Left lung (tissue), 10 donors: ENCODE data around the gene TRAF1. TPM values are rescaled to one million over a fixed set of nuclear protein-coding genes. Genes with fewer than 3 reads are reported as not detected.

Experiments used
- ATAC-seq: fragments of 200-7000 bp; cut with Tn5 transposase; one replicate; pipeline ENCODE4 v1.9.1; 2020; ENCODE audit warnings: moderate library complexity
- DNase-seq, 4 donors: peaks; one replicate each; pipeline ENCODE4 v3.0.0-alpha.2; 2013 to 2020
- H3K27ac ChIP-seq, 2 donors: fragments of 200-600 bp; sonication (generic) in 1 of 2; one replicate each; pipeline versions ENCODE4 v1.5.0 to v1.8.0; 2020 to 2021
- H3K27me3 ChIP-seq, 2 donors: fragments of 200-600 bp; sonication (generic) in 1 of 2; one replicate each; pipeline versions ENCODE4 v1.5.0 to v1.8.0; 2020 to 2021
- H3K36me3 ChIP-seq, 2 donors: fragments of 200-600 bp; sonication (generic) in 1 of 2; one replicate each; pipeline versions ENCODE4 v1.5.0 to v1.8.0; 2020 to 2021
- H3K4me1 ChIP-seq, 2 donors: fragments of 200-600 bp; one replicate each; pipeline ENCODE4 v1.8.0; 2021
- H3K4me3 ChIP-seq, 2 donors: fragments of 200-600 bp; sonication (generic) in 1 of 2; one replicate each; pipeline versions ENCODE4 v1.5.0 to v1.8.0; 2020 to 2021; ENCODE audit warnings: mild to moderate bottlenecking in 1 of 2
- H3K9me3 ChIP-seq, 2 donors: fragments of 200-600 bp; sonication (generic) in 1 of 2; one replicate each; pipeline versions ENCODE4 v1.5.0 to v1.8.0; 2020 to 2021
- CTCF ChIP-seq, 2 donors: fragments of 200-600 bp; sonication (generic) in 1 of 2; IDR thresholded peaks; one replicate each; pipeline versions ENCODE4 v1.5.0 to v1.8.0; 2021; ENCODE audit warnings: antibody characterized with exemption in 2 of 2
- intact Hi-C, 2 donors: fragments of 100-400 bp; cut with DNase I; formaldehyde crosslinking; loops; one replicate each; pipeline versions ENCODE4 v1.11.2 to v1.14.2; 2022
- polyA plus RNA-seq, 6 donors: library from polyadenylated mRNA; unstranded; fragments of 120-200 nt; gene quantifications; one replicate each; pipeline ENCODE4 v1.2.1, GENCODE V29; 2013; ENCODE audit not compliant: insufficient read length in 6 of 6
- total RNA-seq, 2 donors: library from RNA; stranded (reverse); fragmentation: NEBNext Ultra II Directional; extraction: Animal tissue kit (Norgen Biotek cat#: 25700); gene quantifications; one replicate each; pipeline ENCODE4 v1.2.1, GENCODE V29; 2021
- donor health status: DM: no; HTN: yes; CAD: no.
- donor health status: DM: no; HTN: no; CAD: no.

TRAF1 gene
- total and polyA plus RNA-seq, 8 donors = 4.4 to 10.8 (median 8.5) TPM

DNA sequence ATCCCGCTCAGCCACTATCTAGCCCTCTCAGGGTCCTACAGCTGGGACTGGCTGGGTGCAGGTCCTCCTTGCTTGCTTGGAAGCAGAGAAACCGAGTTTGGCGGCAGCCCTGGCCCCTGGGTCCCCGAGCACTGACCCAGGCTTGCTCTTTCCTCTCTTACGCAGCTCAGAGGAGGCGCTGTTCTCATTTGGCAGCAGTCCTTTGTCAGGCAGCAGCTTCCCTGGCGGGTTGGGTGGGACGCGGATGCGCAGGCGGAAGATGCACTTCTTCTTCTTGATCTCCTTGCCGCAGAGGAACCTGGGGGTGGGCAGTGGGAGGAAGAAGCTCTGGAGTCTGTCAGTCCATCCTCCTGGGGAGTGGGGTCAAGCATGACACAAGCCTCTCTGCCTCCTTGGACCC lies 64.1 kb downstream of the TRAF1 start:
- Histone ChIP-seq H3K4me1 (peaks cover 0 to under 1% of the 10 kb centered on the region in 2 donors), H3K27ac (no peak overlapping the region), H3K4me3 (no peak overlapping the region), H3K27me3 (no peaks in the 10 kb centered on the region), H3K9me3 (no peaks in the 10 kb centered on the region), H3K36me3 (peaks cover 0 to 83% of the 10 kb centered on the region in 2 donors)
- TF ChIP-seq CTCF (IDR thresholded peaks at IDR 0.05) = no peak
- no peak for ATAC-seq
- intact Hi-C loops = no loop called here
- no peak for DNase-seq

GRCh38 chr9:120861935-120862334 lies 64.7 kb downstream of the TRAF1 start:
- no peaks in the 10 kb centered on the region for H3K4me1 ChIP-seq
- no peak overlapping the region for H3K4me3 ChIP-seq
- no peaks in the 10 kb centered on the region for H3K9me3 ChIP-seq
- no peak for DNase-seq
- no peaks in the 10 kb centered on the region for H3K27me3 ChIP-seq
- no peak overlapping the region for H3K27ac ChIP-seq
- no peak for TF ChIP-seq CTCF (IDR thresholded peaks at IDR 0.05)
- intact Hi-C loops = no loop called here
- no peak for ATAC-seq
- H3K36me3 ChIP-seq = peaks cover 0 to 88% of the 10 kb centered on the region in 2 donors

- DNase-seq (no peak), ATAC-seq (no peak)
- Histone ChIP-seq H3K4me3 (no peak overlapping the region), H3K27ac (no peak overlapping the region), H3K4me1 (no peaks in the 10 kb centered on the region), H3K9me3 (no peaks in the 10 kb centered on the region), H3K36me3 (peaks cover 0 to 78% of the 10 kb centered on the region in 2 donors), H3K27me3 (no peaks in the 10 kb centered on the region)
- intact Hi-C loops = no loop called here
- TF ChIP-seq CTCF (IDR thresholded peaks at IDR 0.05) = no peak
Observed at GRCh38 chr9:120860083-120860482, 66.5 kb downstream of the TRAF1 start.

- Histone ChIP-seq H3K4me3 (no peak overlapping the region), H3K36me3 (peaks cover 0 to 76% of the 10 kb centered on the region in 2 donors), H3K9me3 (no peaks in the 10 kb centered on the region), H3K27ac (no peak overlapping the region), H3K4me1 (no peaks in the 10 kb centered on the region), H3K27me3 (no peaks in the 10 kb centered on the region)
- DNase-seq (no peak), ATAC-seq (no peak)
- TF ChIP-seq CTCF (IDR thresholded peaks at IDR 0.05) = no peak
- intact Hi-C loops = no loop called here
Observed at GRCh38 chr9:120859361-120859760, 67.2 kb downstream of the TRAF1 start.

DNA sequence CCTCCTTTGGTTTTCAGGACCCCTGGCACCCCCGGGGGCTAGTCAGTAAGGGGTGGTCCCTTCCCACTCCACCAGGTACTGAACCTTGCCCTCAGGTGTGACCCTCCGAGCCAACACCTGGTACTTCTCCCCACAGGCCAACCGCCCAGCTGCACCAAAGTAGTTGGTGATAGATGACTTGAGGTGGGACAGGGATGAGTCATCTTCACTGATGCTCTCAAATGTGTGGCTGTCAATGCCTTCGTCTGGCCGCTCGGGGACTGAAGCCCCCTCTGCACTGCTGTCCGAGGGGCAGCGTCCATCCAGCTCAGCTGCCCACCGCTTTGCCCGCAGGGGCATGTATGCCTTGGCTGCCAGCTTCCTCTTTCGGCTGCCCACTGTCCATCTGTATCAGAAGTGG lies 68.7 kb downstream of the TRAF1 start:
- no peak overlapping the region for H3K27ac ChIP-seq
- no peaks in the 10 kb centered on the region for H3K9me3 ChIP-seq
- TF ChIP-seq CTCF (IDR thresholded peaks at IDR 0.05) = no peak
- intact Hi-C loops = no loop called here
- ATAC-seq (no peak), DNase-seq (no peak)
- no peaks in the 10 kb centered on the region for H3K27me3 ChIP-seq
- H3K4me3 ChIP-seq = no peak overlapping the region
- H3K4me1 ChIP-seq = no peaks in the 10 kb centered on the region
- peaks cover 0 to 73% of the 10 kb centered on the region in 2 donors for H3K36me3 ChIP-seq
